Activated CD4-positive, alpha-beta T cell treated with anti-CD3 and anti-CD28 coated beads for 36 hours (primary cell): ENCODE results near the gene MED27. TPM values are rescaled to one million over a fixed set of nuclear protein-coding genes. Genes with fewer than 3 reads are reported as not detected.

Source experiments
- ATAC-seq: fragments of 200-7000 bp; cut with Tn5 transposase; one replicate; pipeline ENCODE4 v1.10.0; 2021; ENCODE audit warnings: mild to moderate bottlenecking, moderate library complexity
- CTCF ChIA-PET: fragments of 350-600 bp; sonication (Branson Sonifier 250); formaldehyde crosslinking; loops from one replicate; lab custom pipeline; 2021; ENCODE audit warnings: antibody characterized with exemption; lab: Charles Lee
- POLR2A ChIA-PET: fragments of 350-600 bp; sonication (Branson Sonifier 250); formaldehyde crosslinking; loops from one replicate; lab custom pipeline; 2021; ENCODE audit warnings: antibody characterized with exemption, inconsistent platforms; lab: Charles Lee
- DNase-seq: peaks from one replicate; pipeline ENCODE4 v3.0.0-alpha.2; 2020
- H3K27ac Mint-ChIP-seq: one replicate; pipeline ENCODE4 v1.8.0; 2021; ENCODE audit warnings: mixed read lengths
- H3K27me3 Mint-ChIP-seq: one replicate; pipeline ENCODE4 v1.8.0; 2021; ENCODE audit warnings: mixed read lengths
- H3K36me3 Mint-ChIP-seq: one replicate; pipeline ENCODE4 v1.8.0; 2021; ENCODE audit warnings: low read depth, mixed read lengths
- H3K4me1 Mint-ChIP-seq: one replicate; pipeline ENCODE4 v1.8.0; 2021; ENCODE audit warnings: mixed read lengths
- H3K4me3 Mint-ChIP-seq: one replicate; pipeline ENCODE4 v1.8.0; 2021; ENCODE audit warnings: mild to moderate bottlenecking, moderate library complexity, mixed read lengths
- H3K9me3 Mint-ChIP-seq: one replicate; pipeline ENCODE4 v1.8.0; 2021; ENCODE audit warnings: low read depth, mixed read lengths
- intact Hi-C, 2 experiments: fragments of 100-400 bp; cut with DNase I in 1 of 2; cut with micrococcal nuclease in 1 of 2; formaldehyde crosslinking; loops; one replicate each; pipeline versions ENCODE4 v1.14.2 to v1.15.1; 2022 to 2024; cut with DNase I, micrococcal nuclease
- total RNA-seq, 2 experiments: library from RNA; stranded (reverse); gene quantifications; one replicate each; pipeline ENCODE4 v1.2.3, GENCODE V29; 2021

MED27 gene
- total RNA-seq, 2 experiments from 2014 or later, result 29.1 to 32.5 TPM

DNA sequence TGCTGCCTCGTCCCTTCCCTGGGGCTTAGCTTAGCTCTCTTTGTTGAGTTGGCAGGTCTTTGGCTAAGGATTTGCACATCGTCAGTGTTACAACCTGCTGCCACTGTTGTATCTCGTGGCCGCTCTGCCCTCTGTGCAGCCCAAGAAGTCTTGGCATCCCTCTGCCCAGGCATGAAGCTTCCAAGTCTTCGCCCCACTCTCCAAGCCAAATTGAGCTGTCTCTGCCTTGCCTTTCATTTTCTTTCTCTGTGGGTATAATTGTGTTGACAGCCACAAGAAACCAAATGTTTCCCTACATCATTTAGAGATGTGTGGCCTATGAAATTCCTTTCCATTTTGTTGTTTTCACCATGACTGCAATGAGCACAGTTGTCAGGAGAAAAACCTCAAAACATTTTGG is 29.6 kb upstream of the MED27 start:
- ChIA-PET CTCF (interaction anchor here (0.6 to 0.7 kb wide), 2 partner anchors 36 to 125 kb away, joined by 3 read pairs; no protein-coding TSS in a partner anchor), POLR2A (no interaction called here)
- ATAC-seq, result no peak
- no peaks in the 10 kb centered on the region for H3K4me1 Mint-ChIP-seq
- DNase-seq, result no peak
- intact Hi-C loops, result no loop called here
- H3K27ac Mint-ChIP-seq, result no peak overlapping the region
- H3K9me3 Mint-ChIP-seq, result no peaks in the 10 kb centered on the region
- no peak overlapping the region for H3K4me3 Mint-ChIP-seq
- peaks cover 40% of the 10 kb centered on the region for H3K27me3 Mint-ChIP-seq
- no peaks in the 10 kb centered on the region for H3K36me3 Mint-ChIP-seq

DNA sequence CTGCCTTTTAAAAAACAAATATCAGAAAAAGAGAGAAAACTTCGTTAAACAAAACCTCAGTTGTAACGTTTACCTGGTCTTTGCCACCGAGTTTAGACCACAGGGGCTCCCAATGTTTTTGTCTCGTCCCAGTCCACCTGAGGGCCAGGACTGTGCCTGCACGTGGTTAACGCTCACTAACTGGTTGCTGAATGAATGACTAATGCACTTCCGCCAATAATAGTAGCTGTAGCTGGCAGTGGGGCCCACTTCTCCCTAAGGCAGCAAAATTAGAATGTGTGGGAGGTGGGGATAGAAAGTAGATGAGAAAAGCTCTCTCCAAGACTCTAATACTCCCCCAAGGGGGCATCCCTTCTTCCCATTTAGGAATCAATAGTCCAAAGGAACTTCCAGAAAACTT is 29.1 kb upstream of the MED27 start:
- ChIA-PET POLR2A (no interaction called here), CTCF (interaction anchor here (0.7 kb wide), 1 partner anchor 125 kb away, joined by 3 read pairs; no protein-coding TSS in a partner anchor)
- Mint-ChIP-seq H3K36me3 (no peaks in the 10 kb centered on the region), H3K27ac (no peak overlapping the region), H3K4me1 (no peaks in the 10 kb centered on the region), H3K4me3 (no peak overlapping the region), H3K9me3 (no peaks in the 10 kb centered on the region), H3K27me3 (peaks cover 36% of the 10 kb centered on the region)
- intact Hi-C loops, result no loop called here
- no peak for DNase-seq
- no peak for ATAC-seq

DNA sequence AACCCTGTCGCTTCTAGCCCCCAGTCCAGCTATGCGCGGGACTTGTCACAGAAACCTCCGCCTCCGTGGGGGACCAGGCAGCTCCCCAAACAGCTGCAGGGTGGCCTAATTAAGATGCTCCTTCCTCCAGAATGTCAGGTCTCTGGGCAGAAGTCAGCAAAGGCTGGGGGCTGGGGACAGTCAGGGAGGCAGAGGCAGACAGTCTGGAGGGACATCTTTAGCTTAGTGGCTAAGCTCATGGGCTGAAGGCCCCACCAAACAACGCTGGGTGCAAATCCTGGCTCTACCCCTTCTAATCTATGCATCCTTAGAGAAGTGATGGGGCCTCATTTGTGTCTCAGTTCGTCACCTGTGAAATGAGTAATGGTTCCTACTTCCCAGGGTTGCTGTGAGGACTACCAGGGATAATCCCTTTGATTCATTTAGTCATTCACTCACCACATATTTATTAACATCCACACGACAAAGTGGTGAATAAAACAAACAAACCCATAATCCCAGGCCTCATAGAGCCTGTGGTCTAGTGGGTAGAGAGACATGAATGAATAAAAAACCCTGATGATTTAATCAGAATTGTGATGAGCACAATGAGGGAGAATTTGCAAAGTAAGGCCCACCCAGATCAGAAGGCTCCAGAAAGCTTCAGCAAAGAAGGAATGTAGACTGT is 20.2 kb upstream of the MED27 start:
- ChIA-PET CTCF (interaction anchor here (1.0 kb wide), 1 partner anchor 411 kb away, joined by 3 read pairs; no protein-coding TSS in a partner anchor), POLR2A (no interaction called here)
- Mint-ChIP-seq H3K4me3 (no peak overlapping the region), H3K4me1 (no peaks in the 10 kb centered on the region), H3K36me3 (no peaks in the 10 kb centered on the region), H3K9me3 (no peaks in the 10 kb centered on the region), H3K27ac (no peak overlapping the region), H3K27me3 (peaks cover 28% of the 10 kb centered on the region)
- ATAC-seq (peak; percentile 60), DNase-seq (no peak)
- intact Hi-C loops, result no loop called here

DNA sequence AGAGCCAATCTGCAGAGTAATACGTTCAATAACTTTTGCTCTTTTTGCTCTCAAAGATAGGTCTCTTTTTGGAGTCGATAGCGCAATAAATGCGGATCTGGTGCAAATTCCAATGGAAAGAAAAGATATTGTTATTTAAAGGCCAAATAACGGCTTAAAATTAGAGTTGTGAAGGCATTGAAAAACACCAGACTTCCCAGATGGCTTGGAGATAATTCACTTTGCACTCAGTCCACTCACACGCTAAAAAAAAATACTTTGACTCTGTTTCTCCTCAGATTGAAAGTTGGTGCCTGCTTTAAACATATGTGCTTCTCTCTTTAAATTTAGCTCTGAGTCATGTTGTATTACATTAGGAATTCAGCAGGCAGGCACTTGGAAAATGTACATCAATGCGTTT is 19.5 kb upstream of the MED27 start:
- H3K4me1 Mint-ChIP-seq, result peaks cover 4% of the 10 kb centered on the region
- intact Hi-C loops, result no loop called here
- no peaks in the 10 kb centered on the region for H3K9me3 Mint-ChIP-seq
- H3K36me3 Mint-ChIP-seq, result no peaks in the 10 kb centered on the region
- no peak for ATAC-seq
- no peak for DNase-seq
- no peak overlapping the region for H3K4me3 Mint-ChIP-seq
- H3K27ac Mint-ChIP-seq, result no peak overlapping the region
- CTCF ChIA-PET, result interaction anchor here (1.0 kb wide), 1 partner anchor 410 kb away, joined by 3 read pairs; no protein-coding TSS in a partner anchor
- H3K27me3 Mint-ChIP-seq, result peaks cover 28% of the 10 kb centered on the region
- POLR2A ChIA-PET, result no interaction called here

DNA sequence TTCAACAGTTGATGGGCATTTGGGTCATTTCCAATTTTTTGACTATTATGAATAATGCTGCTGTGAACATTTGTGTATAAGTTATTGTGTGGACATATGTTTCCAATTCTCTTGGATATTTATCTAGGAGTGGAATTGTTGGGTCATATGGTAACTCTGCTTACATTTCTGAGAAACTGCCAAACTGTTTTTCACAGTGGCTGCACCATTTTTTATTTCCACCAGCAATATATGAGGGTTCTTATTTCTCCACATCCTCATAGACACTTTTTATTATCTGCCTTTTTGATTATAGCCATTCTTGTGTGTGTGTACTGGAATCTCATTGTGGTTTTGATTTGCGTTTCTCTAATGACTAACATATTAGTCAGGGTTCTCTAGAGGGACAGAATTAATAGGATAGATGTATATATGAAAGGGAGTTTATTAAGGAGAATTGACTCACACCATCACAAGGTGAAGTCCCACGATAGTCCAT is 14.7 kb upstream of the MED27 start:
- ChIA-PET CTCF (interaction anchor here (1.0 kb wide), 1 partner anchor 47 kb away, joined by 4 read pairs; no protein-coding TSS in a partner anchor), POLR2A (no interaction called here)
- H3K9me3 Mint-ChIP-seq, result no peaks in the 10 kb centered on the region
- peaks cover 39% of the 10 kb centered on the region for H3K27me3 Mint-ChIP-seq
- DNase-seq, result no peak
- H3K36me3 Mint-ChIP-seq, result no peaks in the 10 kb centered on the region
- no peak overlapping the region for H3K27ac Mint-ChIP-seq
- intact Hi-C loops, result no loop called here
- no peak overlapping the region for H3K4me3 Mint-ChIP-seq
- peaks cover 4% of the 10 kb centered on the region for H3K4me1 Mint-ChIP-seq
- ATAC-seq, result no peak

DNA sequence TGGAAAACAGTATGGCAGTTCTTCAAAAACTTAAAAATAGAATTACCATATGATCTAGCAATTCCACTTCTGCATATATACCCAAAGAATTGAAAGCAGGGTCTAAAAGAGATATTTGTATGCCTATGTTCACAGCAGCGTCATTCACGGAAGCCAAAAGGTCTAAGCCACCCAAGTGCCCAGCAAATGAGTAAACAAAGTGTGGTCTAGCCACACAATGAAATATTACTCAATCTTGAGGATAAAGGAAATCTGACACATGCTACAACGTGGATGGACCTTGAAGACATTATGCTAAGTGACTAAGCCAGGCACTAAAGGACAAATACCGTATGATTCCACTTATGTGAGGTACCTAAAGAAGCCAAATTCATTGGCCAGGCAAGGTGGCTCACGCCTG is 11.1 kb upstream of the MED27 start:
- Mint-ChIP-seq H3K9me3 (no peaks in the 10 kb centered on the region), H3K36me3 (no peaks in the 10 kb centered on the region), H3K27me3 (peaks cover 18% of the 10 kb centered on the region), H3K4me1 (peaks cover 4% of the 10 kb centered on the region), H3K4me3 (no peak overlapping the region), H3K27ac (no peak overlapping the region)
- DNase-seq (no peak), ATAC-seq (no peak)
- ChIA-PET POLR2A (no interaction called here), CTCF (no interaction called here)
- intact Hi-C loops, result no loop called here

DNA sequence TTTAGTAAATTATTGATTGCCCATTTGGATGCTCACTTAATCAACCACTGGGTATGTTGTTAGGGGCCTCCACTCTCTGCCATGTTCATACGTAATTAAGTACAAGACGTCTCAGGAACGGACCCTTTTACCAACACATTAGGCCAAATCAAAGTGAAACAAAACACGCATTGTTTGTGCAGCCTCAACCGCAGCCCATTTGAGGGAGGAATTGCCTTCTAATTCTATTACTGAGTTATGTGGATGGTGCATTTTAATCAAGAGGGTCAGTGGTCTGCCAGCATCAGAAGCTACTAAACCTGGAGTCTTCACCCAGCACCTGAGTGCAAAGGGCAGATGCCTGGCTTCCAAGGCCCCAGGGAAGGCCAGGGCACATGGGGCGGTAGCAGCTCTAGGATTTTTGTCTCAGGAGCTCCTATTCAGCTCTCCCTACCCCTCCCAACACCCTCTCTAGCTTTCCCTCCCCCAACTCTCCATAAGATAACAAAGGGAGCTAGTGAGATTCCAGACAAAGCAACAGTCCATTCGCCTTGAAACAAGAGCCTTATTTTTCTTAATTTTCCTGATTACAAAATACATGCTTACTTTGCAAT is 7.9 kb upstream of the MED27 start:
- DNase-seq, result no peak
- ATAC-seq, result no peak
- ChIA-PET POLR2A (no interaction called here), CTCF (interaction anchor here (0.7 kb wide), 1 partner anchor 148 kb away, joined by 4 read pairs; no protein-coding TSS in a partner anchor)
- no peaks in the 10 kb centered on the region for H3K36me3 Mint-ChIP-seq
- H3K4me3 Mint-ChIP-seq, result no peak overlapping the region
- no peaks in the 10 kb centered on the region for H3K9me3 Mint-ChIP-seq
- no peaks in the 10 kb centered on the region for H3K4me1 Mint-ChIP-seq
- peaks cover 14% of the 10 kb centered on the region for H3K27me3 Mint-ChIP-seq
- no peak overlapping the region for H3K27ac Mint-ChIP-seq
- intact Hi-C loops, result no loop called here

DNA sequence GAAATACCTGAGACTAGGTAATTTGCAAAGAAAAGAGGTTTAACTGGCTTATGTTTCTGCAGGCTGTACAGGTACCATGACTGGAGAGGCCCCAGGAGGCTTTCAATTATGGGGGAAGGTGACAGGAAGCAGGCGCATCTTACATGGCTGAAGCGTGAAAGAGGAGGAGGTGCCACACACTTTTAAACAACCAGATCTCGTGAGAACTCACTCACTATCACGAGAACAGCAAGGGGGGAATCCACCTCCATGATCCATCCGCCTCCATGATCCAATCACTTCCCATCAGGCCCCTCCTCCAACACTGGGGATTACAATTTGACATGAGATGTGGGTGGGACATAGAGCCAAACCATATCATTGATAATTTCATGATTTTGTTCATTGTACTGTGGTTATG is 2.5 kb upstream of the MED27 start:
- DNase-seq, result no peak
- no peaks in the 10 kb centered on the region for H3K9me3 Mint-ChIP-seq
- ChIA-PET CTCF (no interaction called here), POLR2A (no interaction called here)
- no peak for ATAC-seq
- intact Hi-C loops, result loop anchor here in 1 of 2 experiments (5.0 kb wide), 1 partner anchor 80 kb away; the partner anchor contains the start of gene NTNG2
- peaks cover 24% of the 10 kb centered on the region for H3K4me1 Mint-ChIP-seq
- H3K27me3 Mint-ChIP-seq, result peaks cover 4% of the 10 kb centered on the region
- no peak overlapping the region for H3K27ac Mint-ChIP-seq
- peaks cover 5% of the 10 kb centered on the region for H3K36me3 Mint-ChIP-seq
- H3K4me3 Mint-ChIP-seq, result no peak overlapping the region

DNA sequence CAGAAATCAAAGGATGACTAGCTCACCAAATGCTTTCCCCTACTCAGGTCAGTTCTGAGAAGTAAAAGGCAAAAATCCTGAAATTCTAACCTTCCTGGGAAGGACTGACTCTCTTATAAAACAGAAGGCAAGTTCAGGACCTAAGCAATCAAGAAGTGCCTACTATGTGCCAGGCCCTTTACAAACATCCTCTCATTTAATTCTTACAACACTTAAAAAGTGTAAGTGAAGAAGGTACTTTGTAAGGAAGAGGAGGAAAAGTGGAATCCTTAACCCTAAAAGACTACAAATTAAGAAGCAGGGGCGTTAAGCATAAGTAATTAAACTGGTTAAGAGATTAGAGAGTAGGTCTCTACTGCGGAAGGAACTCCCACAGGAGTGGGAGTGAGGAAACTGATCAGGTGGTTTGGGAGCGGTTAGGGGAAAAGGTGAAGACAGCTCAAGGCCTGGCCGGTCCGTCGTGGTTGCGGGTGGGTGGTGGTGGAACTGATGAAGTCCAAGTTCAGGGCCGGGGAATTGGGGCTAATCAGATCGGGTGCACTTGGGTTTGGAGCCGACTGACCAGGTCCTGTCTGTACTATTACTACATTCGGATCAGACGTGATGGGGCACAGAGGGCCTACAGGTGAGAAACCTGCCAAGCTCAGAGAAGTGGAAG is 839 bp downstream of the MED27 start:
- POLR2A ChIA-PET, result no interaction called here

DNA sequence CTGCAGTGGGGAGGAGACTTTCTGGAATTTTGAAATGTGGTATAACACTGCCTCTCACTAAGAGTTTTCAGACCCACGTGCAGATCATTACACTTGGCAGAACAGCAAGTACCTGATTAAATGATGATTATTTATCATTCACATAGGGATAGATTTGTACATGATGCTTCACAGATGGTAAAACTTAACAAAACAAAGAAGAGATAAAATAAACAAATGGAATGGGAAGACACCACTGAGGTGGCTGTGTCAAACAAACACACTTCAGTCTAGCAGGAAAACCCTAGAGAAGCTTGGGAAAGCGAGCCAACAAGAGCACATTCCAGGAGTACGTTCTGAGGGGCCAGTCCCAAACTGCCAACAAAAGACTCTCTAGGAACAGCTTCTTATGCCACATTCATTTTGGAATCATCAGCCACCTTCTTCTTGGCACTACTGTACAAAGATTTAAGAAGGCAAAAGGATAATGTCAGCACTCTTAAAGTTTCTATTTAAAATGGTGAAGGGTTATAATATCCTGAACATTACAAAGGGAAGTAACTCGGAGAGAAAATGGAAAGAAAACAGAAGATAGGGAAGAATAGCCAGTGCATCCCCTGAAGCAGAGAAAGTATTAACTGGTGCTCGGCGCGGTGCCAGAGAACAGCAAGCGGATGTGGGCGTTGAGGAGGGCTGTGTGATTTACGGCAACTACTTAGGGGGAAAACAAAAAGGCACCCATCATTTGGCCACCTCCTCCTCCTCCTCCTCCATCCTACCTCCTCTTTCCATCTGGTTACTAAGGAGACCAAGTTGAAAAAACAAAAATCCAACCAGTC is 1.6 kb downstream of the MED27 start:
- H3K27ac Mint-ChIP-seq, result peak overlapping the region; percentile 86
- ChIA-PET POLR2A (no interaction called here), CTCF (interaction anchor here (0.5 to 0.7 kb wide), 2 partner anchors 41 to 1988 kb away, joined by 3 read pairs; no protein-coding TSS in a partner anchor)
- peaks cover 28% of the 10 kb centered on the region for H3K36me3 Mint-ChIP-seq
- no peaks in the 10 kb centered on the region for H3K27me3 Mint-ChIP-seq
- ATAC-seq (peak; percentile 32), DNase-seq (peak; percentile 67)
- peak overlapping the region; percentile 96 for H3K4me3 Mint-ChIP-seq
- peaks cover 48% of the 10 kb centered on the region for H3K4me1 Mint-ChIP-seq
- intact Hi-C loops, result loop anchor here (2.0 to 10.0 kb wide), 3 partner anchors 71 to 953 kb away; partner anchors contain the start of gene NUP214 (in 2 of the 2)
- no peaks in the 10 kb centered on the region for H3K9me3 Mint-ChIP-seq

More for the DNA sequence above, 839 bp downstream of the MED27 start:
- Mint-ChIP-seq H3K4me3 (peak overlapping the region; percentile 96), H3K4me1 (peaks cover 43% of the 10 kb centered on the region), H3K36me3 (peaks cover 23% of the 10 kb centered on the region), H3K27ac (peak overlapping the region; percentile 86), H3K27me3 (no peaks in the 10 kb centered on the region), H3K9me3 (no peaks in the 10 kb centered on the region)
- ATAC-seq, result peak; percentile 6
- intact Hi-C loops, result loop anchor here (1.0 to 10.0 kb wide), 8 partner anchors 72 to 954 kb away; partner anchors contain the start of genes NUP214 (in 2 of the 2), AK8 (in 1 of the 2), GTF3C4 (in 1 of the 2) and NTNG2 (in 1 of the 2)
- CTCF ChIA-PET, result interaction anchor here (0.7 to 1.2 kb wide), 2 partner anchors 157 to 1987 kb away, joined by 3 to 5 read pairs; no protein-coding TSS in a partner anchor
- DNase-seq, result peak; percentile 27
